Pancreas (tissue), 10 donors: ENCODE data around the gene TBC1D32. TPM values are rescaled to one million over a fixed set of nuclear protein-coding genes. Genes with fewer than 3 reads are reported as not detected.

Experiments
- ATAC-seq, 4 donors: fragments of 200-7000 bp; cut with Tn5 transposase; one replicate each; pipeline versions ENCODE4 v1.8.0 to v1.9.1; 2020; ENCODE audit warnings: mild to moderate bottlenecking in 4 of 4, moderate library complexity in 4 of 4
- DNase-seq, 6 donors: peaks; one replicate each; pipeline ENCODE4 v3.0.0-alpha.2; 2020
- FAIRE-seq: peaks from 2 replicates; lab custom pipeline; 2012; peaks lifted over from hg19 to GRCh38; lab: Jason Lieb, UNC
- H3K27ac ChIP-seq, 4 donors: fragments of 200-600 bp; sonication (generic); 1 replicate in 3 of 4; 2 replicates in 1 of 4; pipeline versions ENCODE4 v1.5.0 to v1.8.0; 2020
- H3K27me3 ChIP-seq, 4 donors: fragments of 200-600 bp; one replicate each; pipeline ENCODE4 v1.8.0; 2021
- H3K36me3 ChIP-seq, 3 donors: fragments of 200-600 bp; sonication (generic) in 1 of 3; one replicate each; pipeline versions ENCODE4 v1.5.0 to v1.8.0; 2020 to 2021
- H3K4me1 ChIP-seq, 3 donors: fragments of 200-600 bp; one replicate each; pipeline ENCODE4 v1.8.0; 2021
- H3K4me3 ChIP-seq, 4 donors: fragments of 200-600 bp; sonication (generic) in 2 of 4; one replicate each; pipeline versions ENCODE4 v1.5.0 to v1.8.0; 2020 to 2021
- H3K9me3 ChIP-seq, 4 donors: fragments of 200-600 bp; one replicate each; pipeline ENCODE4 v1.8.0; 2021
- CTCF ChIP-seq, 4 donors: fragments of 200-600 bp; sonication (generic) in 3 of 4; IDR thresholded peaks; one replicate each; pipeline versions ENCODE4 v1.5.0 to v1.8.0; 2021; ENCODE audit warnings: antibody characterized with exemption in 4 of 4
- WGBS, 2 donors: extraction: QIAGEN DNeasy Blood & Tissue Kit; methylation state at CpG; one replicate each; pipeline ENCODE4 v1.1.7; 2013; 5-methylcytosine and 5-hydroxymethylcytosine counted together
- intact Hi-C, 3 donors: fragments of 100-400 bp; cut with DNase I; formaldehyde crosslinking; loops; one replicate each; pipeline versions ENCODE4 v1.11.1 to v1.14.2; 2022
- polyA plus RNA-seq, 2 donors: library from polyadenylated mRNA; stranded (reverse); fragments of 200-250 nt; gene quantifications; one replicate each; pipeline ENCODE4 v1.2.3, GENCODE V29; 2013
- total RNA-seq, 6 donors: library from RNA; stranded (reverse); fragmentation: NEBNext Ultra II Directional in 4 of 6; extraction: Animal tissue kit (Norgen Biotek cat#: 25700) in 4 of 6; gene quantifications; one replicate each; pipeline versions ENCODE4 v1.2.1 to v1.2.4, GENCODE V29; 2021 to 2023
- donor health status: healthy with polysubstance abuse.
- donor health status: DM: no; HTN: no; CAD: no; lungs with moderate emphysema.
- donor health status: DM: no; HTN: no; CAD: no.
- donor health status: control.
- donor health status: control.
- donor health status: Bipolar disorder and iron deficiency.
- donor health status: DM: yes; HTN: yes; CAD: no.
- donor health status: DM: no; HTN: no; CAD: no.
- donor health status: DM: no; HTN: no; CAD: no.
- donor health status: DM: yes; HTN: yes; CAD: no.

Gene TBC1D32
- total and polyA plus RNA-seq, 8 donors: 1.1 to 6.3 (median 3.4) TPM

GRCh38 chr6:121365536-121366521 is 31.5 kb upstream of the TBC1D32 start:
- H3K27me3 ChIP-seq: no peaks in the 10 kb centered on the region
- peak in 1 of 6 donors; percentile 10 for DNase-seq
- no peak overlapping the region for H3K27ac ChIP-seq
- H3K36me3 ChIP-seq: no peaks in the 10 kb centered on the region
- no peak for TF ChIP-seq CTCF (IDR thresholded peaks at IDR 0.05)
- H3K4me1 ChIP-seq: peaks cover 0 to 9% (median 7%) of the 10 kb centered on the region in 3 donors
- H3K9me3 ChIP-seq: no peaks in the 10 kb centered on the region
- 63% methylated on average over 8 of the region's 8 CpGs for WGBS, 2 donors
- FAIRE-seq: no peak
- ATAC-seq: peak; percentile 27 to 67 (median 64)
- intact Hi-C loops: no loop called here
- no peak overlapping the region for H3K4me3 ChIP-seq

GRCh38 chr6:121356575-121356974 is 22.3 kb upstream of the TBC1D32 start:
- H3K27ac ChIP-seq: no peak overlapping the region
- no peak for ATAC-seq
- intact Hi-C loops: no loop called here
- FAIRE-seq: no peak
- H3K4me3 ChIP-seq: no peak overlapping the region
- no peak for TF ChIP-seq CTCF (IDR thresholded peaks at IDR 0.05)
- no peaks in the 10 kb centered on the region for H3K27me3 ChIP-seq
- DNase-seq: no peak
- H3K36me3 ChIP-seq: no peaks in the 10 kb centered on the region
- H3K4me1 ChIP-seq: no peaks in the 10 kb centered on the region
- no peaks in the 10 kb centered on the region for H3K9me3 ChIP-seq
- WGBS, 2 donors: 92 to 93% methylated on average over 1 of the region's 1 CpG

- no peak overlapping the region for H3K4me3 ChIP-seq
- DNase-seq (no peak), FAIRE-seq (no peak), ATAC-seq (no peak)
- no peaks in the 10 kb centered on the region for H3K36me3 ChIP-seq
- no peaks in the 10 kb centered on the region for H3K4me1 ChIP-seq
- no peaks in the 10 kb centered on the region for H3K27me3 ChIP-seq
- H3K9me3 ChIP-seq: no peaks in the 10 kb centered on the region
- H3K27ac ChIP-seq: no peak overlapping the region
- TF ChIP-seq CTCF (IDR thresholded peaks at IDR 0.05): peak in 2 of 4 donors; percentile 10 to 12
- WGBS, 2 donors: 47 to 57% methylated on average over 7 of the region's 7 CpGs
- intact Hi-C loops: no loop called here
These were observed 20.5 kb upstream of the TBC1D32 start for GRCh38 chr6:121354764-121355163.

GRCh38 chr6:121352941-121353340 is 18.7 kb upstream of the TBC1D32 start:
- Histone ChIP-seq H3K27me3 (no peaks in the 10 kb centered on the region), H3K9me3 (no peaks in the 10 kb centered on the region), H3K27ac (no peak overlapping the region), H3K4me3 (no peak overlapping the region), H3K36me3 (no peaks in the 10 kb centered on the region), H3K4me1 (no peaks in the 10 kb centered on the region)
- FAIRE-seq (no peak), ATAC-seq (no peak), DNase-seq (no peak)
- intact Hi-C loops: no loop called here
- 25 to 48% methylated on average over 1 of the region's 1 CpG for WGBS, 2 donors
- no peak for TF ChIP-seq CTCF (IDR thresholded peaks at IDR 0.05)

- no peak for TF ChIP-seq CTCF (IDR thresholded peaks at IDR 0.05)
These were observed 17.6 kb upstream of the TBC1D32 start for GRCh38 chr6:121351916-121352315.

More at GRCh38 chr6:121351916-121352315, 17.6 kb upstream of the TBC1D32 start:
- Histone ChIP-seq H3K4me1 (no peaks in the 10 kb centered on the region), H3K9me3 (no peaks in the 10 kb centered on the region), H3K27ac (no peak overlapping the region), H3K4me3 (no peak overlapping the region), H3K27me3 (no peaks in the 10 kb centered on the region), H3K36me3 (no peaks in the 10 kb centered on the region)
- ATAC-seq: no peak
- 70 to 77% methylated on average over 1 of the region's 1 CpG for WGBS, 2 donors
- intact Hi-C loops: no loop called here
- no peak for DNase-seq
- no peak for FAIRE-seq
